Osteoblast (primary cell): ENCODE data around the gene CCL26. TPM values are rescaled to one million over a fixed set of nuclear protein-coding genes. Genes with fewer than 3 reads are reported as not detected.
"Not testable (repeated sequence)": the region's sequence is repeated elsewhere in the genome, so short reads cannot be mapped to it uniquely, and the experiment has no call there.

ENCODE experiments used
- DNase-seq: peaks from one replicate; pipeline ENCODE4 v3.0.0; 2011; ENCODE audit warnings: low spot score, mixed read lengths; ENCODE audit not compliant: insufficient read length; ENCODE audit errors: missing footprints
- H2AFZ ChIP-seq: 2 replicates; pipeline ENCODE4 v1.6.0; 2011; ENCODE audit warnings: mild to moderate bottlenecking, low read length
- H3K27ac ChIP-seq: 2 replicates; pipeline ENCODE4 v1.5.1; 2011; ENCODE audit warnings: mild to moderate bottlenecking, low read depth, low read length, moderate library complexity
- H3K27me3 ChIP-seq: 2 replicates; pipeline ENCODE4 v1.6.0; 2012; ENCODE audit warnings: mild to moderate bottlenecking, control low read depth, inconsistent platforms, low read length, moderate library complexity; ENCODE audit not compliant: insufficient read depth
- H3K36me3 ChIP-seq: 2 replicates; pipeline ENCODE4 v1.5.1; 2011; ENCODE audit warnings: mild to moderate bottlenecking, low read length, control low read depth, moderate library complexity; ENCODE audit not compliant: insufficient read depth
- H3K4me1 ChIP-seq: 2 replicates; pipeline ENCODE4 v1.5.1; 2011; ENCODE audit warnings: mild to moderate bottlenecking, low read length, control low read depth, moderate library complexity; ENCODE audit not compliant: insufficient read depth
- H3K4me2 ChIP-seq: 2 replicates; pipeline ENCODE4 v1.6.0; 2011; ENCODE audit warnings: mild to moderate bottlenecking, low read length; ENCODE audit not compliant: insufficient read depth
- H3K4me3 ChIP-seq: fragments of 200-600 bp; sonication (generic); 3 replicates; pipeline ENCODE4 v1.5.1; 2012; ENCODE audit warnings: mild to moderate bottlenecking, low read length, inconsistent platforms; ENCODE audit not compliant: insufficient read depth
- H3K79me2 ChIP-seq: 2 replicates; pipeline ENCODE4 v1.6.0; 2012; ENCODE audit warnings: mild to moderate bottlenecking, low read length, control low read depth, inconsistent platforms; ENCODE audit not compliant: insufficient read depth
- H3K9me3 ChIP-seq: 2 replicates; pipeline ENCODE4 v1.5.1; 2011; ENCODE audit warnings: low read depth, low read length, control low read depth
- H4K20me1 ChIP-seq: 2 replicates; pipeline ENCODE4 v1.6.0; 2012; ENCODE audit warnings: mild to moderate bottlenecking, low read length, control low read depth; ENCODE audit not compliant: insufficient read depth
- total RNA-seq: library from RNA; depleted of rRNA; stranded (reverse); fragments of >200 nt; gene quantifications from 2 replicates; pipeline ENCODE4 v1.2.3, GENCODE V29; 2012
- TF ChIP-seq, protein P1 (sequence below): IDR thresholded peaks from 2 replicates; pipeline ENCODE4 v1.5.1; 2011; ENCODE audit warnings: mild to moderate bottlenecking, low read depth, low read length, moderate library complexity; ENCODE audit errors: extremely low read depth

Gene CCL26
- total RNA-seq, 1 donor = 1.1 TPM

DNA sequence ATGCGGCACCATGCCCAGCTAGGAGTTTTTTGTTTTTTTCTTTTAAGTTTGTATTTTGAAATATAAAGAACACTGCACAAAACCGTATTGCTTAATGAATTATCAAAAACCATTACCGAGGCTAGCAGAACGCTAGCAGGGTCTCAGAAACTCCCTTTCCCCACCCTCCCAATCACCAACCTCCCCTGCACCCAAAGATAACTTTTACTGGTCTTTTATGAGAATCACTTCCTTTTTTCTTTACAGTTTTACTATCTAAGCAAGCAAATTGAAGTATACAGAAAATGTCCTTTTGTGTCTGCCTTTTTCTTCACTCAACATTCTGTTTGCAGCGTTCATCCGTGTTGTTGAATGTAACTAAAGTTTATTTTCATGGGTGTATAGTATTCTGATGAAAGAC is 46.7 kb downstream of the CCL26 start:
- peaks cover 7% of the 10 kb centered on the region for H3K4me1 ChIP-seq
- H4K20me1 ChIP-seq = no peaks in the 10 kb centered on the region
- no peak for DNase-seq
- H3K27ac ChIP-seq = no peak overlapping the region
- H3K9me3 ChIP-seq = no peaks in the 10 kb centered on the region
- no peaks in the 10 kb centered on the region for H3K36me3 ChIP-seq
- H3K4me3 ChIP-seq = no peak overlapping the region
- no peaks in the 10 kb centered on the region for H3K79me2 ChIP-seq
- no peaks in the 10 kb centered on the region for H3K27me3 ChIP-seq
- no peak overlapping the region for H3K4me2 ChIP-seq
- TF ChIP-seq, protein P1, sequence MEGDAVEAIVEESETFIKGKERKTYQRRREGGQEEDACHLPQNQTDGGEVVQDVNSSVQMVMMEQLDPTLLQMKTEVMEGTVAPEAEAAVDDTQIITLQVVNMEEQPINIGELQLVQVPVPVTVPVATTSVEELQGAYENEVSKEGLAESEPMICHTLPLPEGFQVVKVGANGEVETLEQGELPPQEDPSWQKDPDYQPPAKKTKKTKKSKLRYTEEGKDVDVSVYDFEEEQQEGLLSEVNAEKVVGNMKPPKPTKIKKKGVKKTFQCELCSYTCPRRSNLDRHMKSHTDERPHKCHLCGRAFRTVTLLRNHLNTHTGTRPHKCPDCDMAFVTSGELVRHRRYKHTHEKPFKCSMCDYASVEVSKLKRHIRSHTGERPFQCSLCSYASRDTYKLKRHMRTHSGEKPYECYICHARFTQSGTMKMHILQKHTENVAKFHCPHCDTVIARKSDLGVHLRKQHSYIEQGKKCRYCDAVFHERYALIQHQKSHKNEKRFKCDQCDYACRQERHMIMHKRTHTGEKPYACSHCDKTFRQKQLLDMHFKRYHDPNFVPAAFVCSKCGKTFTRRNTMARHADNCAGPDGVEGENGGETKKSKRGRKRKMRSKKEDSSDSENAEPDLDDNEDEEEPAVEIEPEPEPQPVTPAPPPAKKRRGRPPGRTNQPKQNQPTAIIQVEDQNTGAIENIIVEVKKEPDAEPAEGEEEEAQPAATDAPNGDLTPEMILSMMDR = no peak
- no peak overlapping the region for H2AFZ ChIP-seq

DNA sequence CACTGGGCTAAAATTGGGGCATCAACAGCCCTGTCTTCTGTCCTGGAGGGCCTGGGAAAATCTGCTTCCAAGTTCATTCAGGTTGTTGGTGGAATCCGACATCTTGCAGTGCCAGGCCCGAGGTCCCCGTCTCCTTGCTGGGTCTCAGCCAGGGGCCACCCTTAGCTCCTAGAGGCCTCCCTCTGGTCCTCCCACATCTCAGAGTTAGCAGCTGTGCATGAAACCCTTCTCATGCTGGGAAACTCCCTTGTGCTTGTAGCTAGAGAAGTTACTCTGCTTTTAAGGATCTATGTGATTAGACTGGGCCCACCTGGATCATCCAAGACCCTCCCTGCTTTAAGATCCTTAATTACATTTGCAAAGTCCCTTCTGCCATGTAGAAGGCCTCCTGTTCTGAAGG is 48.6 kb downstream of the CCL26 start:
- TF ChIP-seq, protein P1 = no peak
- no peak overlapping the region for H3K4me3 ChIP-seq
- no peaks in the 10 kb centered on the region for H3K9me3 ChIP-seq
- no peak overlapping the region for H3K4me2 ChIP-seq
- no peaks in the 10 kb centered on the region for H3K27me3 ChIP-seq
- H2AFZ ChIP-seq = no peak overlapping the region
- no peaks in the 10 kb centered on the region for H3K79me2 ChIP-seq
- H4K20me1 ChIP-seq = no peaks in the 10 kb centered on the region
- no peak for DNase-seq
- no peaks in the 10 kb centered on the region for H3K36me3 ChIP-seq
- H3K4me1 ChIP-seq = peaks cover 7% of the 10 kb centered on the region
- no peak overlapping the region for H3K27ac ChIP-seq

DNA sequence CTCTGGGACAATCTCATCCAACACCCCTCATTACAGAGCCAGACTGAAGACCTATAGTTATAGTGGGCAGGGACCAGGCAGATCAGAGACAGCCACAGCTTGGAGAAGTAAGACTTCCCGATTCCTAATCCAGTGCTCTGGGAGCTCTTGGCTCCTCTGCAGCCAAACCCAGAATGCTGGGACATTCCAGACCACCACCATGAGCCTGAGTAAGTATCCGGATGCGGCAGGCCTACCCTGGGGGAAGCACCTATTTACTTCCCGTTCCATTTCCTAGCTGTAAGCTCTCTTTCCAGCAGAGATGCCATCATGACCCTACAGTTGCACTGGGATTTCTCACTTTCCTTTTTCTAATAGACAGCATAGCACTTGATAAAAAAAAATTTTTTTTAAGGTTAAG is 49.6 kb downstream of the CCL26 start:
- Histone ChIP-seq H3K79me2 (no peaks in the 10 kb centered on the region), H3K4me3 (no peak overlapping the region), H3K27ac (no peak overlapping the region), H3K4me2 (no peak overlapping the region), H4K20me1 (no peaks in the 10 kb centered on the region), H2AFZ (no peak overlapping the region), H3K36me3 (no peaks in the 10 kb centered on the region), H3K9me3 (no peaks in the 10 kb centered on the region), H3K4me1 (peaks cover 1% of the 10 kb centered on the region), H3K27me3 (no peaks in the 10 kb centered on the region)
- no peak for DNase-seq
- TF ChIP-seq, protein P1 = no peak

DNA sequence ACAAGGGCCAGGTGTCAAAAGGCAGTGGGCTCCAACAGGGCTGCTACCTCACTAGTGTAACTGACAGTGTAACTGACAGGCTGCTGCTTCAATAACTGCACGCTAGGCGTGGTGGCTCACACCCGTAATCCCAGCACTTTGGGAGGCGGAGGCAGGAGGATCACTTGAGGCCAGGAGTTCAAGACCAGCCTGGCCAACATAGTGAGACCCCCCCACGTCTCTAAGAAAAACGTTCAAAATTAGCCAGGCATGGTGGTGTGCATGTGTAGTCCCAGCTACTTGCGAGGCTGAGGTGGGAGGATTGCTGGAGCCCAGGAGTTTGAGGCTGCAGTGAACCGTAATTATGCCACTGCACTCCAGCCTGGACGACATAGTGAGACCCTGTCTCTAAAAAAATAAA is 50.1 kb downstream of the CCL26 start:
- H3K79me2 ChIP-seq, H2AFZ ChIP-seq, DNase-seq, H3K27ac ChIP-seq, H3K36me3 ChIP-seq, H3K4me2 ChIP-seq, H3K4me1 ChIP-seq, H3K4me3 ChIP-seq, H3K27me3 ChIP-seq, H3K9me3 ChIP-seq, H4K20me1 ChIP-seq: not testable (repeated sequence)

DNA sequence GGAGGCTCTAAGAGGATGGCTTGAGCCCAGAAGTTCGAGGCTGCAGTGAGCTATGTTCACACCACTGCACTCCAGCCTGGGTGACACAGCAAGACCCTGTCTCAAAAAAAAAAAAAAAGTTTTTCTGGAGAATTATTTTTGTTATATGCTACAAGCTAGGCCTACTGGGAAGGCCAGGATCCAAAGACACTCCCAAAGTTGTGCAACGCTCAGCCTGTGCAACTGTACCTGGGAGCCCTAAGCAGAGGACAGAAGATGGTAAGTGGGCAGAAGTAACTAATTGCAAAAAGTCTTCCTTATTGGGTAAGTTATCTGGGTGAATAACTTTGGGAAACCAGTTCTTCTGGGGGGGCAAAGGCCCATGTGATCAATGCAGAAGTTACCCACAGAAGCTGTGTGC is 50.6 kb downstream of the CCL26 start:
- Histone ChIP-seq H3K79me2 (no peaks in the 10 kb centered on the region), H3K4me2 (no peak overlapping the region), H3K9me3 (no peaks in the 10 kb centered on the region), H3K4me3 (no peak overlapping the region), H3K27ac (no peak overlapping the region), H3K27me3 (no peaks in the 10 kb centered on the region), H2AFZ (no peak overlapping the region), H3K36me3 (no peaks in the 10 kb centered on the region), H3K4me1 (peaks cover 10% of the 10 kb centered on the region), H4K20me1 (no peaks in the 10 kb centered on the region)
- TF ChIP-seq, protein P1 = no peak
- DNase-seq = no peak
